Neural cell (in vitro differentiated cells): ENCODE measurements around the gene ZNF287.

Experiments
- CTCF ChIP-seq: fragments of 450-650 bp; IDR thresholded peaks from 2 replicates; pipeline ENCODE4 v1.5.1; 2014; ENCODE audit warnings: antibody characterized with exemption, mild to moderate bottlenecking, moderate library complexity; ENCODE audit not compliant: poor library complexity, severe bottlenecking
- EP300 ChIP-seq: fragments of 450-650 bp; conservative IDR thresholded peaks from 2 replicates; pipeline ENCODE4 v1.6.1; 2014; ENCODE audit warnings: antibody characterized with exemption, mild to moderate bottlenecking, moderate library complexity; ENCODE audit not compliant: poor library complexity, severe bottlenecking
- EZH2 ChIP-seq: fragments of 200-600, 300-800 bp; shearing (Covaris generic), sonication (generic); IDR thresholded peaks from 2 replicates; pipeline ENCODE4 v1.6.1; 2014; ENCODE audit warnings: antibody characterized with exemption, low read length, borderline replicate concordance, mild to moderate bottlenecking; ENCODE audit not compliant: insufficient read depth, poor library complexity, severe bottlenecking
- MXI1 ChIP-seq: fragments of 450-650 bp; conservative IDR thresholded peaks from 2 replicates; pipeline ENCODE4 v1.6.1; 2014; ENCODE audit warnings: antibody characterized with exemption, mild to moderate bottlenecking; ENCODE audit not compliant: poor library complexity, severe bottlenecking
- POLR2AphosphoS5 ChIP-seq: IDR thresholded peaks from 2 replicates; pipeline ENCODE4 v1.6.1; 2012
- RAD21 ChIP-seq: fragments of 450-650 bp; conservative IDR thresholded peaks from 2 replicates; pipeline ENCODE4 v1.6.1; 2014; ENCODE audit warnings: antibody characterized with exemption, mild to moderate bottlenecking, moderate library complexity
- REST ChIP-seq: IDR thresholded peaks from 2 replicates; pipeline ENCODE4 v1.6.1; 2012; ENCODE audit warnings: borderline replicate concordance
- SMC3 ChIP-seq: fragments of 450-650 bp; conservative IDR thresholded peaks from 2 replicates; pipeline ENCODE4 v1.6.1; 2014; ENCODE audit warnings: antibody characterized with exemption, mild to moderate bottlenecking, moderate library complexity; ENCODE audit not compliant: poor library complexity
- TAF1 ChIP-seq: IDR thresholded peaks from 2 replicates; pipeline ENCODE4 v1.6.1; 2012; ENCODE audit warnings: low read depth

GRCh38 chr17:16537130-16537458 lies 31.9 kb downstream of the ZNF287 start:
- TF ChIP-seq EZH2 (no peak), RAD21 (no peak), POLR2AphosphoS5 (no peak), CTCF (no peak), REST (no peak), EP300 (no peak), SMC3 (no peak), MXI1 (no peak), TAF1 (no peak)
